Glutamatergic neuron (in vitro differentiated cells): ENCODE data around the gene SLC1A4. TPM values are rescaled to one million over a fixed set of nuclear protein-coding genes. Genes with fewer than 3 reads are reported as not detected.
"Not testable (repeated sequence)": the region's sequence is repeated elsewhere in the genome, so short reads cannot be mapped to it uniquely, and the experiment has no call there.

Source experiments
- DNase-seq: peaks from one replicate; pipeline ENCODE4 v3.0.0; 2022
- H3K27ac Mint-ChIP-seq: one replicate; pipeline ENCODE4 v1.8.0; 2020; ENCODE audit warnings: mild to moderate bottlenecking, mixed read lengths, inconsistent platforms; ENCODE audit not compliant: unreplicated experiment
- H3K27me3 Mint-ChIP-seq: one replicate; pipeline ENCODE4 v1.8.0; 2020; ENCODE audit warnings: mild to moderate bottlenecking, moderate library complexity, mixed read lengths, inconsistent platforms; ENCODE audit not compliant: unreplicated experiment
- H3K36me3 Mint-ChIP-seq: one replicate; pipeline ENCODE4 v1.8.0; 2020; ENCODE audit warnings: mild to moderate bottlenecking, mixed read lengths, inconsistent platforms; ENCODE audit not compliant: unreplicated experiment
- H3K4me1 Mint-ChIP-seq: one replicate; pipeline ENCODE4 v1.8.0; 2020; ENCODE audit warnings: mild to moderate bottlenecking, low read depth, mixed read lengths, inconsistent platforms; ENCODE audit not compliant: unreplicated experiment
- H3K4me3 Mint-ChIP-seq: one replicate; pipeline ENCODE4 v1.8.0; 2020; ENCODE audit warnings: mild to moderate bottlenecking, mixed read lengths, inconsistent platforms; ENCODE audit not compliant: unreplicated experiment
- H3K9me3 Mint-ChIP-seq: one replicate; pipeline ENCODE4 v1.8.0; 2020; ENCODE audit warnings: mild to moderate bottlenecking, moderate library complexity, mixed read lengths, inconsistent platforms; ENCODE audit not compliant: unreplicated experiment
- CTCF ChIP-seq: fragments of 200-600 bp; sonication (generic); IDR thresholded peaks from one replicate; pipeline ENCODE4 v1.5.0; 2021; ENCODE audit not compliant: partially characterized antibody, unreplicated experiment
- total RNA-seq: library from RNA; stranded (reverse); fragmentation: NEBNext Ultra II Directional; extraction: Animal tissue kit (Norgen Biotek cat#: 25700); gene quantifications from one replicate; pipeline ENCODE4 v1.2.1, GENCODE V29; 2021; ENCODE audit not compliant: unreplicated experiment

Gene SLC1A4
- total RNA-seq, 1 donor from 2014 or later = 27.9 TPM

DNA sequence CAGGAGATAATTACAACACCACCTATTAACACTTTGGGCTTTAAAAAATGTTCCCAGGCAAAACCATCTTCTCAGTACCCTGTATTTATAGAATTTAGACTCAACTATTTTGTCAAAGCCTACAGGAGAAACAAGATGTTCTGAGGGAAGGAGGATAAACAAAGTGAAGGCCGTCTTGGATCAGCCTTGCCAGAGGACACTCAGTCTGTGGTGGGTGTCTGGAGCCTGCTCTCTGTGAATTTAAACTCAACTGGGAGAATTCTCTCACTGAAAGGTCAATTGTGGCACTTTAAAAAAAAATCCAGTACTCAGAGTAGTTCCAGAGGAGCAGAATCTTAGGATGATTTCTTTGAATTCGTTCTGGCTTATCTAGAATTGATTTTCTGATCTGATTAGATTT is 28.4 kb upstream of the SLC1A4 start:
- no peak for DNase-seq
- Mint-ChIP-seq H3K36me3 (no peaks in the 10 kb centered on the region), H3K27me3 (no peaks in the 10 kb centered on the region), H3K4me1 (peaks cover 1% of the 10 kb centered on the region), H3K4me3 (no peak overlapping the region), H3K9me3 (no peaks in the 10 kb centered on the region), H3K27ac (no peak overlapping the region)
- TF ChIP-seq CTCF = no peak

DNA sequence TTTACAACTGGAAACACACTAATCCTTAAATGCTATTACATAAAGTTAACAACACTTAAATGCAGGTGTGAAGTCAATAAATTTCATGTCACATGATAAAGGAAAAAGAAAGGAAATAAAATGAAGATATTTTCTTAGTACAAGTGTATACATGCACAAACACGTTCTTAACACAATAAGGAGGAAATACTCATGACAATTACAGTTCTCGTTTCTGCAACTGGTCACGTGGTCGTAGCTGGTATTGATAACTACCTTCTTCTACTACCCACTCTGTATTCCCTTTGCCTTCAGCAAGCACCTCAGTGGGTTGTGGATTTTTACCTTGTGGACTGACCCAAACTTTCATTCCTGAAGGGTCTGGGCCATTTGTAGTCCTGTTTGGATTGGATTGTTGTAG is 26.1 kb upstream of the SLC1A4 start:
- not testable (repeated sequence) for DNase-seq, H3K9me3 Mint-ChIP-seq, H3K36me3 Mint-ChIP-seq, H3K4me3 Mint-ChIP-seq, H3K27ac Mint-ChIP-seq, H3K27me3 Mint-ChIP-seq, H3K4me1 Mint-ChIP-seq

- H3K36me3 Mint-ChIP-seq = no peaks in the 10 kb centered on the region
- DNase-seq = no peak
- no peak overlapping the region for H3K27ac Mint-ChIP-seq
- H3K4me1 Mint-ChIP-seq = no peaks in the 10 kb centered on the region
- H3K4me3 Mint-ChIP-seq = no peak overlapping the region
- H3K27me3 Mint-ChIP-seq = no peaks in the 10 kb centered on the region
- no peaks in the 10 kb centered on the region for H3K9me3 Mint-ChIP-seq
- no peak for TF ChIP-seq CTCF
These were observed 25.5 kb upstream of the SLC1A4 start for GRCh38 chr2:64963719-64964118.

DNA sequence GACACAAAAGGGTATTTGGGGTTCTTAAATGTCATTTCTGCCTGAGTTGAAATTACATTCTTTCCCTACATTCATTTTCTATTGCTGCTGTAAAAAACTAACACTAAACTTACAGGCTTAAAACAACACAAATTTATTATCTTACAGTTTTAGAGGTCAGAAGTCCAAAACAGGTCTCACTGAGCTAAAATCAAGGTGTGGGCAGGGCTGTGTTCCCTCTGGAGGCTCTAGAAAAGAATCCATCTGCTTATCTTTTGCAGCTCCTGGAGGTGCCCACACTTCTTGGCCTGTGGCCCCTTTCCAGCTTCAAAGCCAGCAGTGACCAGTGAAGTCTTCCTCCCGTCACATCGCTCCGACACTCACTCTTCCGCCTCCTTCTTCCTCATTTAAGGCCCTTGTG is 23.2 kb upstream of the SLC1A4 start:
- H3K36me3 Mint-ChIP-seq = no peaks in the 10 kb centered on the region
- no peak overlapping the region for H3K27ac Mint-ChIP-seq
- H3K4me1 Mint-ChIP-seq = no peaks in the 10 kb centered on the region
- DNase-seq = no peak
- H3K4me3 Mint-ChIP-seq = no peak overlapping the region
- no peaks in the 10 kb centered on the region for H3K9me3 Mint-ChIP-seq
- H3K27me3 Mint-ChIP-seq = no peaks in the 10 kb centered on the region
- TF ChIP-seq CTCF = no peak

DNA sequence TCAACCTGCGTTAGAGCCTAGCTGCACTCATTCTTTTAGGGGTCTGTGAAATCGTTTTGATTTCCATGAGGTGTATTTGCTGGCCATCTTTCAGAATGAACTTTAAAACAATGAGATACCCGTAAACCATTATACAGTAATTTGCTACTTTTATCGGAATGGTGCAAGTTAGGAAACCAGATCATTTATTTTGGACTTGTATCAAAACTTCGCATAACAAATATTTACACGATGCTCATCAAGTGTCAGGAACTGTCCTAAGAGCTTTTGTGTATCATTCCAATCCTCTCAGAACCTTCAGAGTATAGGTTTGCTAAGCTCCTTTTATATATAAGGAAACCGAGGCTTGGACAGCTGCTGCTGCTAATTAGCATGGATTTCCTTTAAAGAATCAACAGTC is 22.4 kb upstream of the SLC1A4 start:
- Mint-ChIP-seq H3K27ac (no peak overlapping the region), H3K36me3 (no peaks in the 10 kb centered on the region), H3K4me1 (no peaks in the 10 kb centered on the region), H3K9me3 (no peaks in the 10 kb centered on the region), H3K27me3 (no peaks in the 10 kb centered on the region), H3K4me3 (no peak overlapping the region)
- DNase-seq = no peak
- TF ChIP-seq CTCF = no peak

GRCh38 chr2:64967601-64968000 is 21.6 kb upstream of the SLC1A4 start:
- no peak for DNase-seq
- Mint-ChIP-seq H3K4me3 (no peak overlapping the region), H3K9me3 (no peaks in the 10 kb centered on the region), H3K4me1 (no peaks in the 10 kb centered on the region), H3K27me3 (no peaks in the 10 kb centered on the region), H3K27ac (no peak overlapping the region), H3K36me3 (no peaks in the 10 kb centered on the region)
- no peak for TF ChIP-seq CTCF

DNA sequence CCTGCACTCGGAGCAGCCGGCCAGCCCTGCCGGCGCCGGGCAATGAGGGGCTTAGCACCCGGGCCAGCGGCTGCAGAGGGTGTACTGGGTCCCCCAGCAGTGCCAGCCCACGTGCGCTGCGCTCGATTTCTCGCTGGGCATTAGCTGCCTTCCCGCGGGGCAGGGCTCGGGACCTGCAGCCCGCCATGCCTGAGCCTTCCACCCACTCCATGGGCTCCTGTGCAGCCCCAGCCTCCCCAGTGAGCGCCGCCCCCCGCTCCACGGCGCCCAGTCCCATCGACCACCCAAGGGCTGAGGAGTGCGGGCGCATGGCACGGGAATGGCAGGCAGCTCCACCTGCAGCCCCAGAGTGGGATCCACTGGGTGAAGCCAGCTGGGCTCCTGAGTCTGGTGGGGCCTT is 20.1 kb upstream of the SLC1A4 start:
- not testable (repeated sequence) for H3K4me3 Mint-ChIP-seq, H3K27ac Mint-ChIP-seq, DNase-seq

More for the DNA sequence above, 20.1 kb upstream of the SLC1A4 start:
- not testable (repeated sequence) for H3K4me1 Mint-ChIP-seq, H3K9me3 Mint-ChIP-seq, H3K27me3 Mint-ChIP-seq, H3K36me3 Mint-ChIP-seq
